Endothelial cell (in vitro differentiated cells): ENCODE data around the gene CDK3. TPM values are rescaled to one million over a fixed set of nuclear protein-coding genes. Genes with fewer than 3 reads are reported as not detected.
"Not testable (repeated sequence)": the region's sequence is repeated elsewhere in the genome, so short reads cannot be mapped to it uniquely, and the experiment has no call there.

Experiments used
- DNase-seq: peaks from one replicate; pipeline ENCODE4 v3.0.0; 2021; ENCODE audit warnings: low spot score
- H3K27ac Mint-ChIP-seq: one replicate; pipeline ENCODE4 v1.8.0; 2021; ENCODE audit warnings: mixed read lengths, inconsistent platforms; ENCODE audit not compliant: unreplicated experiment
- H3K27me3 Mint-ChIP-seq: one replicate; pipeline ENCODE4 v1.8.0; 2021; ENCODE audit warnings: mild to moderate bottlenecking, moderate library complexity, mixed read lengths, inconsistent platforms; ENCODE audit not compliant: unreplicated experiment
- H3K36me3 Mint-ChIP-seq: one replicate; pipeline ENCODE4 v1.8.0; 2021; ENCODE audit warnings: mild to moderate bottlenecking, low read depth, mixed read lengths, inconsistent platforms; ENCODE audit not compliant: unreplicated experiment
- H3K4me1 Mint-ChIP-seq: one replicate; pipeline ENCODE4 v1.8.0; 2021; ENCODE audit warnings: mild to moderate bottlenecking, mixed read lengths, inconsistent platforms; ENCODE audit not compliant: unreplicated experiment
- H3K4me3 Mint-ChIP-seq: one replicate; pipeline ENCODE4 v1.8.0; 2021; ENCODE audit warnings: mild to moderate bottlenecking, mixed read lengths, inconsistent platforms; ENCODE audit not compliant: unreplicated experiment
- H3K9me3 Mint-ChIP-seq: one replicate; pipeline ENCODE4 v1.8.0; 2021; ENCODE audit warnings: mixed read lengths, inconsistent platforms; ENCODE audit not compliant: unreplicated experiment
- total RNA-seq: library from RNA; stranded (reverse); fragmentation: NEBNext Ultra II Directional; extraction: Animal tissue kit (Norgen Biotek cat#: 25700); gene quantifications from one replicate; pipeline ENCODE4 v1.2.1, GENCODE V29; 2021; ENCODE audit not compliant: unreplicated experiment
- TF ChIP-seq, protein P1 (sequence below): fragments of 200-600 bp; sonication (generic); IDR thresholded peaks from one replicate; pipeline ENCODE4 v1.5.0; 2021; ENCODE audit warnings: antibody characterized with exemption; ENCODE audit not compliant: unreplicated experiment

CDK3 gene
- total RNA-seq, 1 donor from 2014 or later: 8.4 TPM

DNA sequence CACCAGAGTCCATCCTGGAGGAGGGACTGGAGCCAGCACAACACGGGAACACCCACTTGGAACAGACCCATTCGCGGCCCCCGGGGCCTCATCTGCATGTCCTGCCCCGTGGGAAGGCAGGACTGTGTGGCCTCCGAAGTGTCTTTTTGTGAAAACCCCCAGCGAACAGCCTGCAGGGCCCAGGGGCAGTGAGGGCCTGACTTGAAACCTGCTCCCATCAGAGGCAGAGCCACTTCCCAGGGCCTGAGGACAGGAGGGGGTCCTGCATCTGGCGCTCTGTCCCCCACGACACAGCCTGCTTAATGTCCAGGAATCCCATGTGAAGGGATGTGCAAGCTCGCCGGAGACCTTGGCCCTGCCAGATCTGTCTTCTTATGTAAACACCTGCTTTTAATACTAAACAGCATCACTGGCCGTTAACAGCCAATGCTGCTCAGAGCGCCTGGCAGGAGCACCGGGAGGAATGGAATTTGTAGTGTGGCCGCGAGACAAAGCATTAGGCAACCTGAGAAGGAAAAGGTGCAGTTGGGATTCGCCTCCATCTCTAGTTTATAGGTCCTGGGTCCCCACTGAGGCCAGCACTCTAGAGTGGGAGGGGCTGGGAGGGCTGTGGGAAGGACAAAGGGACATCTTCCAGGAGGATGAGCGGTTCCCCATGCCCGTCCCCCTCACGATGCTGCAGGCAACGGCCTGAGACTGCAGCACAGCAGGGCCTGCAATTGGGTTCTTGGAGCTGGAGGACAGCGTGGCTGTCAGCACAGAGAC, 36.0 kb downstream of the CDK3 start:
- TF ChIP-seq, protein P1, sequence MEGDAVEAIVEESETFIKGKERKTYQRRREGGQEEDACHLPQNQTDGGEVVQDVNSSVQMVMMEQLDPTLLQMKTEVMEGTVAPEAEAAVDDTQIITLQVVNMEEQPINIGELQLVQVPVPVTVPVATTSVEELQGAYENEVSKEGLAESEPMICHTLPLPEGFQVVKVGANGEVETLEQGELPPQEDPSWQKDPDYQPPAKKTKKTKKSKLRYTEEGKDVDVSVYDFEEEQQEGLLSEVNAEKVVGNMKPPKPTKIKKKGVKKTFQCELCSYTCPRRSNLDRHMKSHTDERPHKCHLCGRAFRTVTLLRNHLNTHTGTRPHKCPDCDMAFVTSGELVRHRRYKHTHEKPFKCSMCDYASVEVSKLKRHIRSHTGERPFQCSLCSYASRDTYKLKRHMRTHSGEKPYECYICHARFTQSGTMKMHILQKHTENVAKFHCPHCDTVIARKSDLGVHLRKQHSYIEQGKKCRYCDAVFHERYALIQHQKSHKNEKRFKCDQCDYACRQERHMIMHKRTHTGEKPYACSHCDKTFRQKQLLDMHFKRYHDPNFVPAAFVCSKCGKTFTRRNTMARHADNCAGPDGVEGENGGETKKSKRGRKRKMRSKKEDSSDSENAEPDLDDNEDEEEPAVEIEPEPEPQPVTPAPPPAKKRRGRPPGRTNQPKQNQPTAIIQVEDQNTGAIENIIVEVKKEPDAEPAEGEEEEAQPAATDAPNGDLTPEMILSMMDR: no peak
- Mint-ChIP-seq H3K9me3 (no peaks in the 10 kb centered on the region), H3K36me3 (peaks cover 32% of the 10 kb centered on the region), H3K4me3 (no peak overlapping the region), H3K4me1 (peaks cover 4% of the 10 kb centered on the region), H3K27me3 (peaks cover 6% of the 10 kb centered on the region), H3K27ac (no peak overlapping the region)
- DNase-seq: no peak

DNA sequence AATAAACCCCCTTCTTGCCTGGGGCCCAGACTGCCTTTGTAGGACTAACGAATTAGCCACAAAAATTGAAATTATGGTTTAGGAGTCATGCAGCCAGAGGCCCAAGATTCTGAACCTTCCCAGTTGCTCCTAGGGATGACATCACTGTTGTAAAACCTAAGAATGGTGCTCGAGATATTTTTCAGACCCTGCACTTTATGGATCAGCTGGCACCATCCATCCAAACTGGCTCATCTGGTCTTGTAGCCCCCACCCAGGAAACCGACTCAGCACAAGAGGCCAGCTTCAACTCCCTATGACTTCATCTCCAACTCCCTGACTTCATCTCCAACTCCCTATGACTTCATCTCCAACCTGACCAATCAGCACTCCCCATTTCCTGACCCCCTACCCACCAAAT, 37.4 kb downstream of the CDK3 start:
- Mint-ChIP-seq H3K27me3 (peaks cover 6% of the 10 kb centered on the region), H3K27ac (no peak overlapping the region), H3K36me3 (peaks cover 30% of the 10 kb centered on the region), H3K9me3 (no peaks in the 10 kb centered on the region), H3K4me1 (peaks cover 4% of the 10 kb centered on the region), H3K4me3 (no peak overlapping the region)
- TF ChIP-seq, protein P1: no peak
- no peak for DNase-seq

DNA sequence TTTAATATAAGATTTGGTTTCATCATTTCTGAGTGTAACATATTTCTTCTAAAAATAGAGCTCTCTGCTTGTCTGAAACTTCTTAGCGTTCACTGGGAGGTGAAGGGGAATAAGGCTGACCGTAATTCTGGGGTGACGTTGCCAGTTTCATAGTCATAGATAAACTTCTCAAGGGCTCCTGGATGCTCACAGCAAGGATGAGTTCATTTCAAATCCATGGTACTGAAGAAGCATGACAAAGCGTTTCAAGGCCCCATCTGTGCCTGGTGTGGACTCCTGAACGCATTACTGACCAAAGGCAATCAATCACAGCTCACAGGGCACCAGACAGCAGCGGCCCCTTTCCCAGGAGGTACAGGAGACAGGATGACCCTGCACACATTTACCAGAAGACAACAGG, 38.5 kb downstream of the CDK3 start:
- no peak overlapping the region for H3K27ac Mint-ChIP-seq
- no peak for DNase-seq
- H3K9me3 Mint-ChIP-seq: no peaks in the 10 kb centered on the region
- TF ChIP-seq, protein P1: no peak
- no peak overlapping the region for H3K4me3 Mint-ChIP-seq
- no peaks in the 10 kb centered on the region for H3K4me1 Mint-ChIP-seq
- H3K27me3 Mint-ChIP-seq: peaks cover 6% of the 10 kb centered on the region
- peaks cover 41% of the 10 kb centered on the region for H3K36me3 Mint-ChIP-seq

DNA sequence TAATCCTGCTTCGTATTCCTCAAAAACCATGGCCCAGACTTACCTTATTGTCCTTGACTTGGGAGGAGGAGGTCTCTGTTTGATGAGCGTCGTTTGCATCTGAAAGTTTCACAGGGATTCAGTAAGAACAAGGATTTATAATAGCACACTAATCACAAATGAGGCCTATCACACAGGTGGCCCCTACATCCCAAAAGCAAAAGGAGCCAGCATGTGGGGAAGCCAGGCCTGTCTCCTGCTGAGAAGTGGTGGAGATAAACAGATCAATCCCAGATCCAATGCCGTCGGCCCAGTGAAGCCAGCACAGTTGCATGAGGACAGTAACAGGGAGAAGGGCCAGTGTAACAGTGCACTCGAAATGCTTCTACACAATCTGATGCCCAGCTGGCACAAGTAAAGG, 39.7 kb downstream of the CDK3 start:
- H3K27me3 Mint-ChIP-seq: peaks cover 6% of the 10 kb centered on the region
- H3K36me3 Mint-ChIP-seq: peaks cover 51% of the 10 kb centered on the region
- no peaks in the 10 kb centered on the region for H3K9me3 Mint-ChIP-seq
- no peak overlapping the region for H3K27ac Mint-ChIP-seq
- DNase-seq: no peak
- H3K4me3 Mint-ChIP-seq: no peak overlapping the region
- TF ChIP-seq, protein P1: no peak
- no peaks in the 10 kb centered on the region for H3K4me1 Mint-ChIP-seq

DNA sequence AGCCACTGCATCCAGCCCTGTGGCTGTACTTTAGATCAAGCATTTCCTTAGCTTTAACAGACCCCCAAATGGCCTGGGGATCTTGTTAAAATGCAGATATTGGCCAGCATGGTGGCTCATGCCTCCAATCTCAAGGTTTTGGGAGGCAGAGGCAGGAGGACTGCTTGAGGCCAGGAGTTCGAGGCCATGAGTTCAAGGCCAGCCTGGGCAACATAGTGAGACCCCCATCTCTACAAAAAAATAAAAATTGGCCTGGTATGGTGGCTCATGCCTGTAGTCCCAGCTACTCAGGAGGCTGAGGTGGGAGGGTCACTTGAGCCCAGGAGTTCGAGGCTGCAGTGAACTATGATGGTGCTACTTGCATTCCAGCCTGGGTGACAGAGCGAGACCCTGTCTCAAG, 42.2 kb downstream of the CDK3 start:
- not testable (repeated sequence) for H3K27ac Mint-ChIP-seq, H3K27me3 Mint-ChIP-seq, DNase-seq, H3K4me3 Mint-ChIP-seq, H3K9me3 Mint-ChIP-seq, H3K4me1 Mint-ChIP-seq
- H3K36me3 Mint-ChIP-seq: peaks cover 63% of the 10 kb centered on the region

DNA sequence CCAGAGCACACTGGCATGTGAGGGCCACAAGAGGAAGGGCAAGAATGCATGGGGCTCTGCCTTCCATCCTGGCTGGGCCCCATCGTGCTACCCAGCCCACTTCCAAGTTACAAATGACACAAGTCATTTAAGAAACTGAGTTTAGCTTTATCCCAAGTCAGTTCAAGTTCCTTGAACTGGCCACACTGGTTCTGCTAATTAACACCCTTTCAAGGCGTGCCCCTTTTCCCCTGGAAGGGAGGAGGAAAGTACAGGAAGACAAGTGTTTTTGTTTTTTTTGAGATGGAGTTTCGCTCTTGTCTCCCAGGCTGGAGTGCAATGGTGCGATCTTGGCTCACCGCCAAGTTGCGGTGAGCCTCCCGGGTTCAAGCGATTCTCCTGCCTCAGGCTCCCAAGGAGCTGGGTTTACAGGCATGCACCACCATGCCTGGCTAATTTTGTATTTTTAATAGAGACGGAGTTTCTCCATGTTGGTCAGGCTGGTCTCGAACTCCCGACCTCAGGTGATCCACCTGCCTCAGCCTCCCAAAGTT, 43.9 kb downstream of the CDK3 start:
- H3K4me3 Mint-ChIP-seq, H3K27ac Mint-ChIP-seq, H3K9me3 Mint-ChIP-seq, DNase-seq, H3K4me1 Mint-ChIP-seq, H3K27me3 Mint-ChIP-seq: not testable (repeated sequence)
- H3K36me3 Mint-ChIP-seq: peaks cover 64% of the 10 kb centered on the region
